CD4-positive, alpha-beta memory T cell (primary cell): Measurements from ENCODE around the gene CDH13. TPM values are rescaled to one million over a fixed set of nuclear protein-coding genes. Genes with fewer than 3 reads are reported as not detected.

Experiments
- CTCF ChIA-PET: fragments of 350-600 bp; sonication (Branson Sonifier 250); formaldehyde crosslinking; loops from one replicate; lab custom pipeline; 2021; ENCODE audit warnings: inconsistent platforms; ENCODE audit not compliant: partially characterized antibody; lab: Charles Lee
- POLR2A ChIA-PET: fragments of 350-600 bp; sonication (Branson Sonifier 250); formaldehyde crosslinking; loops from one replicate; lab custom pipeline; 2021; ENCODE audit not compliant: partially characterized antibody; lab: Charles Lee
- DNase-seq, 5 donors: peaks; one replicate each; pipeline versions ENCODE4 v3.0.0 to v3.0.0-alpha.2; 2020 to 2022; ENCODE audit warnings: mixed read lengths in 1 of 5
- H3K27ac ChIP-seq: one replicate; pipeline ENCODE4 v1.7.0; 2013; ENCODE audit warnings: low read depth, low read length
- H3K27me3 ChIP-seq: 2 replicates; pipeline ENCODE4 v1.7.0; 2013; ENCODE audit warnings: mild to moderate bottlenecking, low read length, moderate library complexity; ENCODE audit not compliant: insufficient read depth
- H3K36me3 ChIP-seq: 2 replicates; pipeline ENCODE4 v1.7.0; 2013; ENCODE audit warnings: mild to moderate bottlenecking, low read length, moderate library complexity; ENCODE audit not compliant: insufficient read depth
- H3K4me1 ChIP-seq: 2 replicates; pipeline ENCODE4 v1.7.0; 2013; ENCODE audit warnings: mild to moderate bottlenecking, low read length, moderate library complexity; ENCODE audit not compliant: insufficient read depth
- H3K4me3 ChIP-seq, 2 donors: one replicate each; pipeline ENCODE4 v1.7.0; 2013; ENCODE audit warnings: low read length in 2 of 2, mild to moderate bottlenecking in 1 of 2
- H3K9me3 ChIP-seq, 2 donors: one replicate each; pipeline ENCODE4 v1.7.0; 2013; ENCODE audit warnings: low read length in 2 of 2, control low read depth in 1 of 2; ENCODE audit not compliant: control insufficient read depth in 1 of 2
- H3K27ac Mint-ChIP-seq, 7 donors: one replicate each; pipeline ENCODE4 v1.8.0; 2020 to 2021; ENCODE audit warnings: mixed read lengths in 7 of 7, mild to moderate bottlenecking in 6 of 7, inconsistent platforms in 3 of 7, moderate library complexity in 3 of 7
- H3K27me3 Mint-ChIP-seq, 2 donors: one replicate each; pipeline ENCODE4 v1.8.0; 2020 to 2021; ENCODE audit warnings: mixed read lengths in 2 of 2
- H3K36me3 Mint-ChIP-seq, 2 donors: one replicate each; pipeline ENCODE4 v1.8.0; 2020 to 2021; ENCODE audit warnings: mixed read lengths in 2 of 2, inconsistent platforms in 1 of 2, mild to moderate bottlenecking in 1 of 2
- H3K4me1 Mint-ChIP-seq, 4 donors: one replicate each; pipeline ENCODE4 v1.8.0; 2020 to 2021; ENCODE audit warnings: mixed read lengths in 4 of 4, mild to moderate bottlenecking in 1 of 4
- H3K4me3 Mint-ChIP-seq, 8 donors: one replicate each; pipeline ENCODE4 v1.8.0; 2020 to 2021; ENCODE audit warnings: mixed read lengths in 8 of 8, mild to moderate bottlenecking in 7 of 8, moderate library complexity in 6 of 8, inconsistent platforms in 3 of 8
- H3K9me3 Mint-ChIP-seq, 8 donors: one replicate each; pipeline ENCODE4 v1.8.0; 2020 to 2021; ENCODE audit warnings: mixed read lengths in 8 of 8, mild to moderate bottlenecking in 5 of 8, inconsistent platforms in 3 of 8, moderate library complexity in 1 of 8
- intact Hi-C: fragments of 100-400 bp; cut with micrococcal nuclease; formaldehyde crosslinking; loops from one replicate; pipeline ENCODE4 v1.15.1; 2023
- polyA plus RNA-seq, 2 donors: library from polyadenylated mRNA; unstranded; fragments of 300-500 nt; fragmentation: Illumina TruSeq; gene quantifications; one replicate each; pipeline ENCODE4 v1.2.3, GENCODE V29; 2021
- total RNA-seq, 2 experiments: library from RNA; stranded (reverse); gene quantifications; one replicate each; pipeline ENCODE4 v1.2.3, GENCODE V29; 2021

The CDH13 gene
- total and polyA plus RNA-seq, 4 experiments from 2014 or later, result not detected

DNA sequence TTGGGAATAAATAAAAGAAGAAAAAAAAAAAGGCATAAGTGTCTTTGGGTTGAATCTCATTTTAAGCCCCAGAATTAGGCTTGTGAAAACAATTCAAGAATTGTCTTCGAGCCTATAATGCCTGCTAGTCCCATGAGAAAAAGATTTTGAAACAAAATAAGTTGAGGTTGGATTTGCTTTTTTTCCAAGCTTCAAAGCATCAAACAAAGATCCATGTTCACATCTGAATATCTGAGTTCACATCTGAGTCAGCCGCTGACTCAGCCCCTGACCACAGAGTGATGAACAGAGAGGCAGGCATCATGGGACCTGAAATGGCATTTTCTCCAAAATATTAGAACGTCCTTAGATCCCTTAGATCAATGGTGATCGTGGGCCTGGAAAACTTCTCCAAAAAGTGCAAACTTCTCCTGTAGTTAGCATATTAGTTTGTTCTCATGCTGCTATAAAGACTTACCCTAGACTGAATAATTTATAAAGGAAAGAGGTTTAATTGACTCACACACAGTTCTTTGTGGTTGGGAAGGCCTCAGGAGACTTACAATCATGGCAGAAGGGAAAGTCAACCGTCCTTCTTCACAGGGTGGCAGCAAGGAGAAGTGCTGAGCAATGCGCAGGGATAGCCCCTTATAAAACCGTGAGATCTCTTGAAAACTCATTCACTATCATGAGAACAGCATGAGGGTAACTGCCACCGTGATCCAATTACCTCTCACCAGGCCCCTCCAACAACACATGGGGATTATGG lies 886.4 kb downstream of the CDH13 start:
- ChIA-PET POLR2A (no interaction called here), CTCF (no interaction called here)
- Histone ChIP-seq H3K36me3 (no peaks in the 10 kb centered on the region), H3K27me3 (no peaks in the 10 kb centered on the region), H3K4me1 (no peaks in the 10 kb centered on the region), H3K9me3 (no peaks in the 10 kb centered on the region), H3K27ac (no peak overlapping the region), H3K4me3 (no peak overlapping the region)
- H3K27ac Mint-ChIP-seq, result no peak overlapping the region
- intact Hi-C loops, result no loop called here
- H3K9me3 Mint-ChIP-seq, result peaks cover 0 to 26% (median 8%) of the 10 kb centered on the region in 8 donors
- H3K27me3 Mint-ChIP-seq, result peaks cover 0 to 4% of the 10 kb centered on the region in 2 donors
- H3K4me3 Mint-ChIP-seq, result no peak overlapping the region
- no peak for DNase-seq
- no peaks in the 10 kb centered on the region for H3K36me3 Mint-ChIP-seq
- H3K4me1 Mint-ChIP-seq, result no peaks in the 10 kb centered on the region

DNA sequence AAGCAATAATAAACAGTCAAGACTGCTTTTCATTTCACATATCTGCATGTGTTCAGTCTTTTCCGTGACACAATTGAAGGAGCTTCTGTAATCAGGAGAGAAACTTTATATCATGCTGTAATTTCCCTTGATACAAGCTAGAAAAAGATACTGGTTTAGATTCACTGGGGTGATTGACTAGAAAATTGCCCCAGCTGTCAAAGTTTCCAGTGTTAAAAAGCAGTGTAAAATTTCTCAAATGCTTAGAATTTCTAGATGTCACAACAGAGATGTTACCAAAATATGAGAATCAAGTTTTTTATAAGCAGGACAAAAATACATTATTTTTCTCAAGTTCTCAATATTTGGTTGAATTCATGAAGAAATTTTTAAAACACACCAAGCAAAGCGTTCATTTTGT lies 888.6 kb downstream of the CDH13 start:
- H3K4me3 Mint-ChIP-seq, result no peak overlapping the region
- intact Hi-C loops, result no loop called here
- Histone ChIP-seq H3K9me3 (no peaks in the 10 kb centered on the region), H3K4me1 (no peaks in the 10 kb centered on the region), H3K4me3 (no peak overlapping the region), H3K27me3 (no peaks in the 10 kb centered on the region), H3K36me3 (no peaks in the 10 kb centered on the region), H3K27ac (no peak overlapping the region)
- no peaks in the 10 kb centered on the region for H3K4me1 Mint-ChIP-seq
- no peaks in the 10 kb centered on the region for H3K27me3 Mint-ChIP-seq
- CTCF ChIA-PET, result no interaction called here
- H3K36me3 Mint-ChIP-seq, result no peaks in the 10 kb centered on the region
- DNase-seq, result no peak
- POLR2A ChIA-PET, result no interaction called here
- no peak overlapping the region for H3K27ac Mint-ChIP-seq
- peaks cover 0 to 27% (median 8%) of the 10 kb centered on the region in 8 donors for H3K9me3 Mint-ChIP-seq

DNA sequence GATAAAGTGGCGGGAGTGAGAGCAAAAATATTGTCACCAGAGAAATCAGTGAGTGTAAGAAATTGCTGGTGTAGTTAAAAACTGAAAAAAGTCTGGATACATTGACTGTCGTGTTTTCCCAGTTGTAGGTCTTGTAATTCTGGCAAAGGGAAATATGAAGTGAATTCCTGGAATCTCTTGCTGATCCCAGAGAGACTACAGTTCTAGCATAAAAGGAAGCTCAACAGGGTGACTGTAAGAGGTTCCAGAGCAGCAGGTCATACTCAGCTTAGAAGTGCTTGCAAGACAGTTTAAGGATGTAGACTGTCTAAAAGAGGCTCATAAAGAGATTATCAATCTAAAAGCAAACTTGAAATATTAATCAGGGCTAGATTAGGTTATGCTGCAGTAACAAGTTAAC lies 890.2 kb downstream of the CDH13 start:
- intact Hi-C loops, result no loop called here
- POLR2A ChIA-PET, result no interaction called here
- Mint-ChIP-seq H3K27me3 (no peaks in the 10 kb centered on the region), H3K36me3 (no peaks in the 10 kb centered on the region), H3K4me3 (no peak overlapping the region), H3K9me3 (peaks cover 0 to 27% (median 8%) of the 10 kb centered on the region in 8 donors), H3K27ac (no peak overlapping the region), H3K4me1 (no peaks in the 10 kb centered on the region)
- DNase-seq, result no peak
- Histone ChIP-seq H3K4me3 (no peak overlapping the region), H3K9me3 (no peaks in the 10 kb centered on the region), H3K36me3 (no peaks in the 10 kb centered on the region), H3K27me3 (no peaks in the 10 kb centered on the region), H3K27ac (no peak overlapping the region), H3K4me1 (no peaks in the 10 kb centered on the region)
- CTCF ChIA-PET, result no interaction called here

DNA sequence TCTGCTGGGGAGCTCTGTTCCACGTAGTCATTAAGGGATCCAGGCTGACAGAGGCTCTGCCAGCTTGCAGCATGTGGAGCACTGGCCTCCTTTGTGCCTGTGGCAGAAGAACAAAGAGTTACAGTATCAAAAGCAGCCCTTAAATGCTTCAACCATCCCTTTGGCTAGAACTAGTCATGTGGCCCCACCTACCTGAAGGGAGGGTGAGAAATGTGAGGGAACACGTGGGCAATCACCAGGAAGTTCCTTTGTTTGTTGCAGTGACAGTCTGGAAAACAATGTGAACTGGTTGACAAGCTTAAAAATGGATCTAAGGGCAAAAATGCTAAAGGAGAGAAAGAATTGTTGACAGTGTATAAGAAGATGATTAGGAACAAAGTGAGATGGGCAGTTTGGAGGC lies 890.6 kb downstream of the CDH13 start:
- peaks cover 0 to 27% (median 8%) of the 10 kb centered on the region in 8 donors for H3K9me3 Mint-ChIP-seq
- CTCF ChIA-PET, result no interaction called here
- POLR2A ChIA-PET, result no interaction called here

DNA sequence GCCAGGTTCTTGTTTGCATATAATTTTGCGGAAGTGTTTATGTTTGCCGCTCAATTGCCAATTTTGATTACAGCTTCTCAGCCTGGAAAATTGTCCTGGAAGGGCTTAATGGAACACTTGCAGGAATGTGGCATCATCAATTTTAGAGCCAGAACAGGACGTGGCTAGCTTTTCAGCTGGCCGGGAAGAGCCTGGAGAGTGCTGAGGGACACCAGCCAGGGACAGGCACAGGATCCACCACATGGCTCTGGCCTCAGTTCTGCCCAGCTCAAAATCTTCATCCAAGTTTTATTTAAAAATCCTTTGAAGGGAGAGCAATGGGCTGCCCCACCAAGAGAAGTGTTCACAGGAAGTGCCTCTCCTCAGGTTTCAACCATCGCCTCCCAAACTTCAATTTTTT lies 893.8 kb downstream of the CDH13 start:
- intact Hi-C loops, result no loop called here
- H3K4me3 ChIP-seq, result no peak overlapping the region
- no peaks in the 10 kb centered on the region for H3K36me3 ChIP-seq
- H3K27ac Mint-ChIP-seq, result no peak overlapping the region
- peaks cover 0 to 27% (median 9%) of the 10 kb centered on the region in 8 donors for H3K9me3 Mint-ChIP-seq
- H3K9me3 ChIP-seq, result no peaks in the 10 kb centered on the region
- H3K27me3 Mint-ChIP-seq, result no peaks in the 10 kb centered on the region
- CTCF ChIA-PET, result no interaction called here
- no peaks in the 10 kb centered on the region for H3K4me1 ChIP-seq
- no peaks in the 10 kb centered on the region for H3K27me3 ChIP-seq
- H3K4me3 Mint-ChIP-seq, result no peak overlapping the region
- H3K36me3 Mint-ChIP-seq, result no peaks in the 10 kb centered on the region
- no peak for DNase-seq
- no peak overlapping the region for H3K27ac ChIP-seq
- POLR2A ChIA-PET, result no interaction called here
- H3K4me1 Mint-ChIP-seq, result no peaks in the 10 kb centered on the region

More for the DNA sequence above, 890.6 kb downstream of the CDH13 start:
- no peak overlapping the region for H3K27ac ChIP-seq
- Mint-ChIP-seq H3K27ac (no peak overlapping the region), H3K4me1 (no peaks in the 10 kb centered on the region), H3K27me3 (no peaks in the 10 kb centered on the region), H3K36me3 (no peaks in the 10 kb centered on the region), H3K4me3 (no peak overlapping the region)
- H3K4me3 ChIP-seq, result no peak overlapping the region
- H3K4me1 ChIP-seq, result no peaks in the 10 kb centered on the region
- no peaks in the 10 kb centered on the region for H3K36me3 ChIP-seq
- H3K27me3 ChIP-seq, result no peaks in the 10 kb centered on the region
- H3K9me3 ChIP-seq, result no peaks in the 10 kb centered on the region
- intact Hi-C loops, result no loop called here
- DNase-seq, result no peak

DNA sequence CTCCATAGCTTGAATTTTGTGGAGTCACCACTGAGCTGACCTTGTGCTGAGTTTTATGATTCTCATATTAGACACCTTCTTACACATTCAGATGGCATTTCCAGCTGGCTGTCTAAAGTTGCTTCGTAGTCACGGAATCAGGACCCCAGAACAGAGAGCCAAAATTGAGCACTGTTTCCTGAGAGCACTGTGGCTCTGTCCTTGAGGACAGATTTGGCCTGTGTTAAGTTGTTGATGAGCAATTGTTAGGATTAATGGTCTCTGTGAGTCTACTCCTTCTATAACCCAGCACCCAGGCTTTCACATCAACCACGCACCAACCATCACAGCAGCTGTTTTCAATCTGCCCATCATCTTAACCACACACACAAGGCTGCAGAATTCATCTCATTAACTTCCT lies 903.5 kb downstream of the CDH13 start:
- Histone ChIP-seq H3K4me1 (no peaks in the 10 kb centered on the region), H3K27ac (no peak overlapping the region), H3K36me3 (no peaks in the 10 kb centered on the region), H3K9me3 (no peaks in the 10 kb centered on the region), H3K27me3 (no peaks in the 10 kb centered on the region), H3K4me3 (no peak overlapping the region)
- ChIA-PET POLR2A (no interaction called here), CTCF (no interaction called here)
- no peaks in the 10 kb centered on the region for H3K27me3 Mint-ChIP-seq
- H3K4me1 Mint-ChIP-seq, result no peaks in the 10 kb centered on the region
- no peak overlapping the region for H3K4me3 Mint-ChIP-seq
- peaks cover 0 to 8% (median 0%) of the 10 kb centered on the region in 8 donors for H3K9me3 Mint-ChIP-seq
- DNase-seq, result no peak
- intact Hi-C loops, result no loop called here
- no peak overlapping the region for H3K27ac Mint-ChIP-seq
- H3K36me3 Mint-ChIP-seq, result no peaks in the 10 kb centered on the region

DNA sequence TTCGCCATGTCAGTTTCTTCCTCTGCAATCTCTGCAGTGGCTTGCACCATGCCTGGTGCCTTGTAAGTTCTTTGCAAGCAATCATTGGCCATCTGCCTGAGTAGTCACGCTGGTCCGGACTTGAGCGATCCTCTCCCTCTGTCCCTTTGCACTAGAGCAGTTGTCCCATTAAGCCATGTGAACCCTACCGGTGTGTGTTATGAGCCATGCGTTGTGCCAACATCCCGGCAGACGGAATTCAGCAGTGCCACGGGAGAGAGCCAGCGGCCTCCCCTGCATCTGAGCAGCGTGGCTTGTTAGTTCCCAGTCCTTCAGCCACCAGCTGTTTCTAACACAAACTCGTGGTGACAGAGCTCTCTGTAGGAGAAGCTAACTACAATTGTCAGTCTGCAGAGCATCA lies 905.9 kb downstream of the CDH13 start:
- H3K27ac ChIP-seq, result no peak overlapping the region
- no peak for DNase-seq
- H3K27ac Mint-ChIP-seq, result no peak overlapping the region
- intact Hi-C loops, result no loop called here
- H3K4me1 Mint-ChIP-seq, result no peaks in the 10 kb centered on the region
- no peaks in the 10 kb centered on the region for H3K27me3 Mint-ChIP-seq
- H3K9me3 ChIP-seq, result no peaks in the 10 kb centered on the region
- no peak overlapping the region for H3K4me3 ChIP-seq
- no peaks in the 10 kb centered on the region for H3K36me3 ChIP-seq
- H3K36me3 Mint-ChIP-seq, result no peaks in the 10 kb centered on the region
- no peak overlapping the region for H3K4me3 Mint-ChIP-seq
- peaks cover 0 to 11% (median 2%) of the 10 kb centered on the region in 8 donors for H3K9me3 Mint-ChIP-seq
- ChIA-PET POLR2A (no interaction called here), CTCF (no interaction called here)
- no peaks in the 10 kb centered on the region for H3K27me3 ChIP-seq
- no peaks in the 10 kb centered on the region for H3K4me1 ChIP-seq
